Suprapubic skin (tissue), 4 donors: ENCODE measurements around the gene NKAIN2.

ENCODE experiments used
- CTCF ChIP-seq, 2 donors: fragments of 200-600 bp in 1 of 2; fragments of 450-650 bp in 1 of 2; sonication (generic) in 1 of 2; IDR thresholded peaks; one replicate each; pipeline ENCODE4 v1.5.1; 2016 to 2019; ENCODE audit warnings: antibody characterized with exemption in 2 of 2, mild to moderate bottlenecking in 1 of 2, moderate library complexity in 1 of 2
- POLR2A ChIP-seq, 2 donors: fragments of 450-650 bp; IDR thresholded peaks; one replicate each; pipeline ENCODE4 v1.6.1; 2017; ENCODE audit warnings: antibody characterized with exemption in 2 of 2, mild to moderate bottlenecking in 2 of 2, moderate library complexity in 2 of 2
- POLR2AphosphoS5 ChIP-seq, 3 donors: sonication (generic); formaldehyde crosslinking; IDR thresholded peaks; one replicate each; pipeline ENCODE4 v1.6.1; 2017; ENCODE audit warnings: antibody characterized with exemption in 3 of 3

DNA sequence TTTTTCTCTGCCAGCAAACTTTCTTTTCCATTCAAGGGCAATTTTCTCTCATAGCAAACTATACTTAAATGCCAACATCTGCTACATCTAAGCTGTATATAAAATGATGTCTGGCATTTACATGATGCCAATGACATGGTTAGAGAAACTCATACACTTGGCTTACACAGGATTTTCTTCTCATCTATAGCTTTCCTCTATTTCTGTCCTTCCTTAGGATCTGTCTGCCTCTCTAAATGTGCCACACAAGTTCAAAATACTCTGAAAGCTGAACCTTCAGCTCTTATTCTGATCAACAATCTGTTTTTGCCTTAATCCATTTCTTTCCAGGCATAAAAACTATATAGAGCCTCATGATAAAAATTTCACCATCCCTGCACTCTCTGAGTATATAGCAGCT, 867.7 kb downstream of the NKAIN2 start:
- no peak for TF ChIP-seq POLR2A (IDR thresholded peaks at IDR 0.05)
- TF ChIP-seq CTCF (IDR thresholded peaks at IDR 0.05): no peak
- no peak for TF ChIP-seq POLR2AphosphoS5 (IDR thresholded peaks at IDR 0.05)
